ENCODE measurements around the gene GPAT3.
"Not testable (repeated sequence)": the region's sequence is repeated elsewhere in the genome, so short reads cannot be mapped to it uniquely, and the experiment has no call there.

The GPAT3 gene

GRCh38 chr4:83552083-83552482, 16.2 kb downstream of the GPAT3 start:
- DNase-seq (ENCODE audit: low spot score), result no peak

- no peak for DNase-seq (ENCODE audit: low spot score)
These were observed 17.0 kb downstream of the GPAT3 start for GRCh38 chr4:83552924-83553323.

DNA sequence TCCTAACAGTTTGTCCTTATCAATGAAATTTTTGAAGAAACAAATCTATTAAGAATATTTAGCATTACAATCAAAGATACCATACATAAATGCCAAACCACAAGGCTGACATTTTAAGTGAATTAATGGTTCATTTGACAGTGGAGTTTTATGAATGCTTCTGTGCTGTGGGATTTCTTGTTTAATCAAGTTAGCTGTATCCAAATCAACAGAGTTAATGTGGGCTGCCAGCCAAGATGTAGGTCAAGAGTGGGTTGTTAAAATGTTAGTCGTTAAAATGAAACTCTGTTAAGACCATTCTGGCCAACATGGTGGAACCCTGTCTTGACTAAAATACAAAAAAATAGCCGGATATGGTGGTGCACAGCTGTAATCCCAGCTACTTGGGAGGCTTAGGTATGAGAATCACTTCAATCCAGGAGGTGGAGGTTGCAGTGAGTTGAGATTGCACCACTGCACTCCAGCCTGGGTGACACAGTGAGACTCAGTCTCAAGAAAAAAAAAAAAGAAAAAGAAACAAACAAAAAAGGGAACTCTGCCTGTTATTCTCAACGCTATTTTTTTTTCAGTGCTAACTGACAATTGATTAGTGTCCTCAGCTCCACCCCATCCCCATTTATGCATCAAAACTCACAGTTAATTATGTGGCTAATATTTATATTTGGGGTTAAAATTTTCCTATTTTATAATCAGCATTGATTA, 20.2 kb downstream of the GPAT3 start:
- no peak for DNase-seq (ENCODE audit: low spot score)

GRCh38 chr4:83556816-83557215, 20.9 kb downstream of the GPAT3 start:
- no peak for DNase-seq (ENCODE audit: low spot score)

DNA sequence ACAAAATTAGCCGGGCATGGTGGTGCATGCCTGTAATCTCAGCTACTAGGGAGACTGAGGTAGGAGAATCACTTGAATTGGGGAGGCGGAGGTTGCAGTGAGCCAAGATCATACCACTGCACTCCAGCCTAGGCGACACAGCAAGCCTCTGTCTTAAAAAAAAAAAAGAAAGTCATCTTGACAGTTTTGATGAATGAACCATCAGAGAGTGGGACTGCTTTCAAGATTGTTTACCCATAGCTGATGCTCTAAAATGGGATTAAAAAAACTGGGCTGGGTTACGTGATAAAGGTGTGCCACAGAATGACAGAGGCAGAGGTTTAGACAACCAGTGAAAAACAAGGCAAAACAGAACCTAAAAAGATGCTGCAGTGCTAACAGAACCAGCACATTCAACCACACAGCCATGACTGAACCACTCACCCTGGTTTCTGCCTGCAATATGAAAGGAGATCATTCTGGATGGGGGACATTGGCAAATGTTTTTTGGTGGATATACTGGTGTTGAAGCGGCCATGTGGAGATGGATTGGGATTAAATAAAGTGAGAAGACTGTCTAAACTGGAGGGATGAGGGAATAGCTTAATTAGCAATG, 22.2 kb downstream of the GPAT3 start:
- DNase-seq (ENCODE audit: low spot score), result no peak

GRCh38 chr4:83558680-83559079, 22.8 kb downstream of the GPAT3 start:
- DNase-seq (ENCODE audit: low spot score), result no peak

DNA sequence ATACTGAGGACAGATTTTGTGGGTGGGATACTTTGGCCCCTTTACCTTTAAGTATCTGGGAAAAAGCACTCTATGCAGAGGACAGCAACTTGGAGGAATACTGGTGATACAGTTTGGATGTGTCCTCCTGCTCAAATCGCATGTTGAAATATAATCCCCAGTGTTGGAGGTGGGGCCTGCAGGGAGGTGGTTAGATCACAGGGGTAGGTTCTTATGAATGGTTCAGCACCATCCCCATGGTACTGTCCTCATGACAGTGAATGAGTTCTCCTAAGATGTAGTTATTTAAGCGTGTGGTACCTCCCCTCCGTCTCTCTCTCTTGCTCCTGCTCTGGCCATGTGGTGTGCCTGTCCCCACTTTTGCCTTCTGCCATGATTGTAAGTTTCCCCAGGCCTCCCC, 24.6 kb downstream of the GPAT3 start:
- DNase-seq (ENCODE audit: low spot score), result no peak

GRCh38 chr4:83561381-83561780, 25.5 kb downstream of the GPAT3 start:
- DNase-seq (ENCODE audit: low spot score), result no peak

DNA sequence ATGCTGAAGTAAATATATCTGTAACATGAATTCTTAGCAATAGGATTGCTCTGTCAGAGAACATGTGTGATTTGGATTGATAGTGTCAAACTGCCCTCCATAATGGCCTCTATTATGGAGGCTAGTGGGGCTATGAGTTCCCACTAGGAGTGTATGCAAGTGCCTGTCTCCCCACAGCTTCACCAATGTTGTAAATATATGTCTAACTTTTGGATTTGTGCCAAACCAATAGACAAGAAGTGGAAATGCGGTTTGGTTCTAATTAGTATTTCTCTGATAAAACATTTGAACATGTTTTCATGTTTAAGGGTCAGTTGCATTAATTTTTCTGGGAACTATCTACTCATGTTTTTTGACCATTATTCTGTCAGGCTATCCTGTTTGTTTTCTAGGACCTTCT, 28.1 kb downstream of the GPAT3 start:
- no peak for DNase-seq (ENCODE audit: low spot score)

- no peak for DNase-seq (ENCODE audit: low spot score)
These were observed 32.2 kb downstream of the GPAT3 start for GRCh38 chr4:83568062-83568461.

DNA sequence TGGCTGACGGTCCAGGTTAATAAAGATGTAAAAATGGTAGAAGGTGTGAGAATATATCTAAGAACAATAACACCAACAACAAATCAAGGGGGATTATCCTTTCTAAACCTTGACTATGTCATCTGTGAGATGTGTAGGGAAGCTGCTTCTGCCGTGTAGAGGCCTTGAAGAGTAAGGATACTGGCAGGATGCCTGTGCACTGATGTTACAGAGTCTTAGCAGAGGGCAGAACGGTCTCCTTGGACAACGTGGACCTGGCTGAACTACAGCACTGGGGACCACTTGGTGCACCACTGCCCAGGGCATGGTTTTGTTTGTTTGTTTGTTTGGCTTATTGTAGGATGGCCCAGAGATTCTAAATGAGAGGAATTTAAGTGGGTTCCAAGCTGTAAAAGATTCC, 33.5 kb downstream of the GPAT3 start:
- DNase-seq (ENCODE audit: low spot score), result no peak

DNA sequence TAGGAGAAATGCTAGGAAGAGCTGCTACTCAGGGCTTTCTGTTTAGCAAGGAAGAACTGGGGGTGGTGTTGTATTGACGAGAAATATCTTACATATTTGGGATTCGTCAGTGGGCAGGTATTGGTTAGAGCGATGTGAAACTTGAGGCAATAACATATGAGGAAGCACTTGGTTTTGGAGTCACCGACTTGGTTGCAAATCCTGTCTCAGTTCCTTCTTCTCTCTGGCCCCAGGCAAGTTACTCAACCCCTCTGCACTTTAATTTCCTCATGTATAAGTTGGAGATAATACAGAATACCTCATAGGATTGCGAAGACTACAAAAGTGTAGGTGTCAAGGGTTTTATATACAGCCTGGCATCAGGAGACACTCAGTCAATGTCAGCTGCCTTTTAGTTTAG, 34.1 kb downstream of the GPAT3 start:
- DNase-seq (ENCODE audit: low spot score), result no peak

GRCh38 chr4:83572848-83573247, 36.9 kb downstream of the GPAT3 start:
- DNase-seq (ENCODE audit: low spot score), result no peak

DNA sequence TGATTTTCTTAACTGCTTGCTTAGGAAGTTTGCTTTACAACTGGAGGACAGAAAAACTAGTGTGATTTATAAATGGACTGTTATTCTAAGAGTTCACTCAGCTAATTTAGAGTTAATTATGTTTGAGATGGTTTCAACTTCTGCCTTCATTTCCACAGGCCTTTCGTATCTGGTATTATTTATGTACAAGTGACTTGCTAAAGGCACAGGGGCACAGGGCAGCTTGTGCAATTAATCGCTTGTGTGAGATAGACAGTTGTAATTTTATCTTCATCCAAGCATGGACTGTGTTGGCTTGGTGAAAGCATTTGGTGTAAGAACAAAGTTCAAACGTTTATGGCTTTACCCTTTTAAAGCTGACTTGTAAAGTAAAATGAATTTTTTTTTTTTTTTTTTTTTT, 38.3 kb downstream of the GPAT3 start:
- DNase-seq (ENCODE audit: low spot score), result no peak

- not testable (repeated sequence) for DNase-seq (ENCODE audit: low spot score)
These were observed 40.3 kb downstream of the GPAT3 start for GRCh38 chr4:83576237-83576636.

DNA sequence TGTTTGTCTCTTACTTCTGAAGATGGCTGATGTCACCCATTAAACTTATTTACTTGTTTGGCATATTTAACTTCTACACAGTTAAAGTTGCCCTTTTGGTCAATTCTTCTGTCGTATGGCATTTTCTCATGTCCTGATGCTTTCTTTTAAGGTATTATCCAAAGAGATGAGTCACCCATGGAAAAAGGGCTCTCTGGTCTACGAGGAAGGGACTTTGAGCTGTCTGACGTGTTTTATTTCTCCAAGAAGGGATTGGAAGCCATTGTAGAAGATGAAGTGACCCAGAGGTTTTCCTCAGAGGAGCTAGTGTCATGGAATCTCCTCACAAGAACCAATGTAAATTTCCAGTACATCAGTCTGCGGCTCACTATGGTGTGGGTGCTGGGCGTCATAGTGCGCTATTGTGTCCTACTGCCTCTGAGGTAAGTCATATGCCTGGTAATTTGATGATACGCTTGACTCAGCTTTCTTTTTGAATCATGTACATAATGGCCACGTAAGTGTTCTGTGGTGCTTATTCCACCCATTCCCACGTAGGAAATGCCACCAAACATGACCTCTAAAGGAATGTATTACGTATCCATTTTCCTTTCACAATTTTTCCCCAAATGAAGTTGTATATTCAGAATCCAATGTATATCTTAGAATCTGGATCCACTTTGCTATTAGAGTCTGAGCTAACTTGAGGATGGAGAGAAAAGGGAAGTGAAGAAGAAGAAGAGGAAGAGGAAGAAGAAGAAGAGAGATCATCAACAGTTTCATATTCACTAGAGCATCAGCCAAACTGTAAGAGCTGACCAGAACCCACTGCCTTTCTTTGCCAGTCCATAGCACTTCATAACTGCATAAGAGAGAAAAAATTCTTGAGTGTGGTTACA, 45.7 kb downstream of the GPAT3 start:
- no peak for DNase-seq (ENCODE audit: low spot score)

GRCh38 chr4:83582289-83582785, 46.4 kb downstream of the GPAT3 start:
- no peak for DNase-seq (ENCODE audit: low spot score)

GRCh38 chr4:83585982-83586508, 50.1 kb downstream of the GPAT3 start:
- DNase-seq (ENCODE audit: low spot score), result no peak

DNA sequence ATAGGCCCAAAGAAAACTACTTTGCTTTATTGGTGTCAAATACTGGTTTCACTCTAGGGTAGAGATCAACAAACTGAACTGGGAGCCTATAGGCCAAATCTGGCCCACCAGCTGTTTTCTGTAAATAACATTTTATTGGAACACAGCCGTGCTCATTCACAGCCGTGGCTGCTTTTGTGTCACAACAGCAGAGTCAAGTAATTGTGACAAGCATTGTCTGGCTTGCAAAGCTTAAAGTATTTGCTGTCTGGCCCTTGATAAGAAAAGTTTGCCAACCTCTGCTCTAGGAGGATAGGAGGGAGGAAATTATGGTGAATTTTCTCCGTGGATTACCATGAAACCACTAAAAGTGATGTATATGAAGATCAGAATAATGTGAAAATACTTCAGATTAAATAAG, 53.4 kb downstream of the GPAT3 start:
- no peak for DNase-seq (ENCODE audit: low spot score)

DNA sequence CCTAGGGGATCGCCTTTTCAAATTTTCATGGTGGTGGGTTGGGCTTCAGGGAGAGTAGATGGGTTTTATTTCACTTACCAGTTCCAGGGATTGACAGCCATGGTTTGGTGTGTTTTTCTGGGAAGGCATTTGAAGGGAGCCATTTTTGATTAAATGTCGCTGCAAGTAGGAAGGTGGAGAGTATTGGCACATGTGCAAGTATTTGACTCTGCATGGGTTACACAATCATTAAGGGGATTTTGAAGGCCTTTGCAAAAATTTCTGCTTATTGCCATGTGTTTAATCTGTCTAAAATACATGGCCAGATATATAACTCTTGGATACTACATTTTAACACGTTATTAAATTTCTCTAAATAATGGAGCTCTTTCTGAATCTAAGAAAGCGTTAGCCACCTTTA, 55.1 kb downstream of the GPAT3 start:
- DNase-seq (ENCODE audit: low spot score), result no peak

DNA sequence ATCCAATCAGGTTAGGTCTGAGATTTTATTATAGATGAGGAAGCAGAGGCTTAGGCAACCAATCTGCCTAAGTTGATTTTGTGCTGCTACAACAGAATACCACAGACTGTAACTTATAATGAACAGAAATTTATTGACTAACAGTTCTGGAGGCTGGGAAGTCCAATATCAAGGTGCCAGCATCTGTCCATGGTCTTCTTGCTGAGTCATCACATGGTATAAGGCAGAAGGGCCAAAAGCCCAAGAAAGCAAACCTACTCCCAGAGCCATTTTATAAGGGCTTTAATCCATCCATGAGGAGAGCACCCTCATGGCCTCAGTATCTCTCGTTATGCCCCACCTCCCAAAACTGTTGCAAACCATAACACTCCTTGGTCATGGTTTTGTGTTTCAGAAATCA, 55.8 kb downstream of the GPAT3 start:
- DNase-seq (ENCODE audit: low spot score), result no peak

DNA sequence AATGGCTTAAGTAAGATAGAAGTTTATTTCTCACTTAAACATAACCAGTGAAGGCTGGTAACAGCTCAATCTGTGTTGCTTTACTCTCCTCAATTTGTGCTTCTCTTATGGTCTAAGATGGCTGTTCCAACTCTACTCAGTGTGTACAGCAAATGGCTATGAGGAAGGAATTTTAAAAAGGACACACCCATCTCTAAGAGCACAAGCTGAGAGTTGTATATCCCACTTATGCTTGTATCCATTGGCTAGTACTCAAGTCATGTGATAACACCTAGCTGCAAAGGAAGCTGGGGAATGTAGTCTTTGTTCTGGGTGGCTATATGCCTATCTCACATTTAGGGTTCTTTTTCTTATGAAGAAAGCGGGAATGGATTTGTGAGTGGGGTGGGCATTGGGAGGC, 63.3 kb downstream of the GPAT3 start:
- no peak for DNase-seq (ENCODE audit: low spot score)

DNA sequence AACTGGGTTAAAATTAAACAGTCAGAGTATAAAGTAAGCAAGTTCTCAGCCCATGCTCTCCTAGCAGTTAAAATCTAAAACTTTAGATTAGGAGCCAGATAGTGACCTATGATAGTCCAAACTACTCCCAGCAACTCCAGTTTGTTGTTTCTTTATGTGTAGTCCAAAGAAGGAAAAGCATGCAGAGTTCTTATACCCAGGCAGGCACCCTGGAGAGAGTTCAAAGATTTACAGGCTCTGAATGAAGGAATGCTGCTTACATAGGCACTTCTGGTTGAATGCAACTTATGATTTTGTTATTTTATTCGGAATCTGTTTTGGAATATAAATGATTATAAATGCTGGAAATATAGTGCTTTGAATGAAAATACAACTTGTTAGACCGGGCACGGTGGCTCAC, 67.2 kb downstream of the GPAT3 start:
- no peak for DNase-seq (ENCODE audit: low spot score)
